Measurements from ENCODE around the gene ERN1. TPM values are rescaled to one million over a fixed set of nuclear protein-coding genes. Genes with fewer than 3 reads are reported as not detected.

Gene ERN1
- total and polyA plus RNA-seq, 2 of the 8 experiments (the other 6 are each of a cell fraction or from before 2014, with no cell fraction given), result 1.8 to 3.9 TPM

DNA sequence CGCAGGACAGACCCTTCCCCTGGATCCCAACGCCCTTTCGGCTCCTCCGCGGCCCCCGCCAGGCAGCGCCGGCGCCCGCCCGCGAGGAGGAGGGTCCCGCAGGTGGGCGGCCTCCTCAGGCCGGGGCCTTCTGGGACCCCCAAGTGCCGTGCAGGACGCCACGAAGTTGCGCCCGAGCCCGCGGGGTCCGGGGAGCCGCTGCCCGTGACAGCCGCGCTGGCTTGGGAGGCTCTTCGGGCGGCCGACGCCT, 504 bp downstream of the ERN1 start:
- Histone ChIP-seq H3K56ac (replicated peaks; ENCODE audit: insufficient read length, low read depth, low read length) (no peak overlapping the region), H2BK15ac (ENCODE audit: low read length) (no peak overlapping the region), H3K23me2 (ENCODE audit: low read depth, low read length) (peaks cover 6% of the 10 kb centered on the region; the same call in 1 of the 2 replicates), H4K5ac (ENCODE audit: insufficient read length, low read depth, low read length) (no peak overlapping the region), H3K23ac (ENCODE audit: insufficient read length) (no peak overlapping the region), H2BK120ac (replicated peaks; ENCODE audit: low read depth, low read length) (no peak overlapping the region), H3K9me3 (ENCODE audit: insufficient read depth in 2 of 2, low read depth in 1 of 2, low read length in 1 of 2) (no peaks in the 10 kb centered on the region), H4K20me1 (replicated peaks in 1 of 2; ENCODE audit: control insufficient read depth in 1 of 2, insufficient read depth in 2 of 2, low read length in 2 of 2) (no peaks in the 10 kb centered on the region), H2AK5ac (ENCODE audit: low read depth, low read length) (no peak overlapping the region), H2BK12ac (ENCODE audit: low read depth, low read length) (no peak overlapping the region), H3K14ac (ENCODE audit: insufficient read length) (no peak overlapping the region), H3K79me1 (ENCODE audit: low read depth, low read length) (no peaks in the 10 kb centered on the region), H4K91ac (replicated peaks; ENCODE audit: insufficient read length, low read length) (no peak overlapping the region), H2BK20ac (ENCODE audit: low read length) (no peak overlapping the region), H2BK5ac (ENCODE audit: low read depth, low read length) (no peak overlapping the region), H2AFZ (ENCODE audit: low read length) (0 out of 2 replicates have a peak overlapping the region, but pooled peaks have one; percentile 79), H3K4me3 (ENCODE audit: extremely low read depth in 1 of 4, insufficient read depth in 2 of 4, low read depth in 3 of 4, low read length in 4 of 4) (peak overlapping the region; percentile 69 to 79 (median 74)), H3K27ac (ENCODE audit: low read depth, low read length) (no peak overlapping the region), H3K36me3 (ENCODE audit: control insufficient read depth in 2 of 4, insufficient read depth in 4 of 4, low read length in 3 of 4) (no peaks in the 10 kb centered on the region; a peak in 1 of 8 replicates), H3K4ac (replicated peaks; ENCODE audit: insufficient read length, low read depth, low read length) (no peak overlapping the region), H4K8ac (ENCODE audit: extremely low read depth, insufficient read depth, low read length) (peak overlapping the region; percentile 9; the same call in 1 of the 2 replicates), H3K9ac (replicated peaks in 1 of 4; ENCODE audit: extremely low read depth in 1 of 4, low read depth in 3 of 4, low read length in 3 of 4) (peak overlapping the region; percentile 20 to 82 (median 38); a peak in 4 of 7 replicates), H3K4me1 (replicated peaks in 1 of 4; ENCODE audit: control insufficient read depth in 3 of 4, insufficient read depth in 4 of 4, low read length in 3 of 4) (no peaks in the 10 kb centered on the region), H3K27me3 (replicated peaks in 1 of 4; ENCODE audit: control insufficient read depth in 3 of 4, extremely low read depth in 1 of 4, insufficient read depth in 3 of 4, low read length in 3 of 4) (peaks cover 0 to 21% (median 11%) of the 10 kb centered on the region in 4 experiments; a peak in 6 of 7 replicates), H3K79me2 (ENCODE audit: control insufficient read depth in 1 of 2, insufficient read depth in 2 of 2, low read length in 2 of 2) (no peaks in the 10 kb centered on the region), H3K18ac (ENCODE audit: extremely low read depth, low read length) (no peak overlapping the region; the same call in 1 of the 2 replicates), H3K4me2 (ENCODE audit: insufficient read depth in 1 of 2, low read depth in 2 of 2, low read length in 2 of 2) (peak overlapping the region; percentile 83 to 87)
- WGBS, 2 experiments (ENCODE audit: extremely low coverage in 1 of 2, insufficient coverage in 1 of 2, insufficient read length in 1 of 2, insufficient replicate concordance in 2 of 2, low coverage in 1 of 2, low lambda C conversion rate in 2 of 2, missing lambda C conversion rate in 1 of 2), result 1% methylated on average over 30 of the region's 31 CpGs; no CpG with 5 or more reads in 1 of the 2 experiments
- no peak for FAIRE-seq
- DNase-seq (ENCODE audit: low read depth in 1 of 2, low spot score in 2 of 2), result no peak
- POLR2A ChIA-PET (ENCODE audit: partially characterized antibody), result interaction anchor here (0.7 to 10.5 kb wide), 14 partner anchors 9 to 242 kb away, joined by 3 to 164 read pairs (median 4); partner anchors contain the start of gene TEX2
- CTCF ChIA-PET (ENCODE audit: partially characterized antibody), result interaction anchor here (9.5 to 14.4 kb wide), 2 partner anchors 71 to 102 kb away, joined by 202 to 238 read pairs; no protein-coding TSS in a partner anchor
- TF ChIP-seq ASH2L (IDR thresholded peaks at IDR 0.05; ENCODE audit: low read length) (peak; percentile 23), ATF3 (IDR thresholded peaks at IDR 0.05; ENCODE audit: insufficient read depth, low read depth, low read length) (no peak), YY1 (IDR thresholded peaks at IDR 0.05; ENCODE audit: low read depth, low read length) (no peak), RXRA (IDR thresholded peaks at IDR 0.05; ENCODE audit: insufficient read depth, low read depth, low read length) (no peak), KDM4A (IDR thresholded peaks at IDR 0.05; ENCODE audit: low read depth, low read length, severe bottlenecking) (peak; percentile 62), RBBP5 (IDR thresholded peaks at IDR 0.05; ENCODE audit: borderline replicate concordance, low read depth, low read length) (peak; percentile 54; the same call in 1 of the 2 replicates), EP300 (IDR thresholded peaks at IDR 0.05; ENCODE audit: borderline replicate concordance in 1 of 2, low read depth in 2 of 2, low read length in 2 of 2) (no peak), SRF (IDR thresholded peaks at IDR 0.05; ENCODE audit: low read depth, low read length) (no peak), SP1 (IDR thresholded peaks at IDR 0.05; ENCODE audit: low read depth, low read length) (no peak), SUZ12 (IDR thresholded peaks at IDR 0.05; ENCODE audit: low read length) (0 out of 2 replicates have a peak, but pooled peaks have one; percentile 44), CREB1 (IDR thresholded peaks at IDR 0.05) (no peak)
